HG02759 (cell line): Measurements from ENCODE around the gene SRSF4.

Source experiments
- ATAC-seq: cut with Tn5 transposase; IDR thresholded peaks from one replicate; pipeline ENCODE4 v1.9.1; 2021; ENCODE audit warnings: mild to moderate bottlenecking, moderate library complexity; ENCODE audit not compliant: unreplicated experiment

Gene SRSF4

GRCh38 chr1:29201595-29202051 is 19.9 kb upstream of the SRSF4 start:
- ATAC-seq = no peak

- no peak for ATAC-seq
Measured at GRCh38 chr1:29200906-29201594, 19.4 kb upstream of the SRSF4 start.

GRCh38 chr1:29197993-29198392 is 16.3 kb upstream of the SRSF4 start:
- no peak for ATAC-seq

- no peak for ATAC-seq
Measured at GRCh38 chr1:29197590-29197924, 15.9 kb upstream of the SRSF4 start.

- ATAC-seq = no peak
Measured at GRCh38 chr1:29196863-29197589, 15.3 kb upstream of the SRSF4 start.

- no peak for ATAC-seq
Measured at GRCh38 chr1:29195881-29196291, 14.2 kb upstream of the SRSF4 start.

GRCh38 chr1:29193879-29194455 is 12.3 kb upstream of the SRSF4 start:
- ATAC-seq = no peak

GRCh38 chr1:29190718-29191117 is 9.0 kb upstream of the SRSF4 start:
- no peak for ATAC-seq

- ATAC-seq = no peak
Measured at GRCh38 chr1:29186707-29187106, 5.0 kb upstream of the SRSF4 start.

GRCh38 chr1:29186252-29186651 is 4.6 kb upstream of the SRSF4 start:
- ATAC-seq = no peak

- no peak for ATAC-seq
Measured at GRCh38 chr1:29183287-29183686, 1.6 kb upstream of the SRSF4 start.

GRCh38 chr1:29180497-29181412 is 945 bp downstream of the SRSF4 start:
- ATAC-seq = no peak

- no peak for ATAC-seq
Measured at GRCh38 chr1:29179641-29180184, 2.0 kb downstream of the SRSF4 start.

GRCh38 chr1:29177022-29177705 is 4.5 kb downstream of the SRSF4 start:
- ATAC-seq = no peak

- no peak for ATAC-seq
Measured at GRCh38 chr1:29176576-29176975, 5.1 kb downstream of the SRSF4 start.

GRCh38 chr1:29172415-29172939 is 9.2 kb downstream of the SRSF4 start:
- ATAC-seq = no peak

- no peak for ATAC-seq
Measured at GRCh38 chr1:29171521-29171920, 10.2 kb downstream of the SRSF4 start.

GRCh38 chr1:29171089-29171488 is 10.6 kb downstream of the SRSF4 start:
- ATAC-seq = no peak

GRCh38 chr1:29169976-29170375 is 11.7 kb downstream of the SRSF4 start:
- ATAC-seq = no peak

GRCh38 chr1:29167904-29168303 is 13.8 kb downstream of the SRSF4 start:
- no peak for ATAC-seq
